OCI-LY7 (cell line): ENCODE measurements around the gene GDPD2. TPM values are rescaled to one million over a fixed set of nuclear protein-coding genes. Genes with fewer than 3 reads are reported as not detected.

Experiments
- BruUV-seq: library from RNA; stranded (reverse); fragments of 400-500 nt; replicated peaks from 2 replicates; lab custom pipeline; 2021; lab: Mats Ljungman, UMichigan
- CTCF ChIA-PET: fragments of 300-600 bp; sonication (Branson Sonifier 250); formaldehyde crosslinking; loops from one replicate; lab custom pipeline; 2022; ENCODE audit warnings: antibody characterized with exemption; ENCODE audit not compliant: unreplicated experiment; lab: Charles Lee
- POLR2A ChIA-PET: fragments of 300-600 bp; sonication (Branson Sonifier 250); formaldehyde crosslinking; loops from one replicate; lab custom pipeline; 2022; ENCODE audit warnings: antibody characterized with exemption; lab: Charles Lee
- DNase-seq: peaks from one replicate; pipeline ENCODE4 v3.0.0-alpha.2; 2015; ENCODE audit warnings: low spot score
- H2AFZ ChIP-seq: fragments of 200-600 bp; sonication (generic), shearing (Covaris generic); 2 replicates; pipeline ENCODE4 v1.6.1; 2014; ENCODE audit warnings: mild to moderate bottlenecking, antibody characterized with exemption, low read length, moderate library complexity
- H3K27ac ChIP-seq: fragments of 200-600 bp; sonication (generic); 2 replicates; pipeline ENCODE4 v1.5.1; 2014; ENCODE audit warnings: mixed run types, low read depth, mild to moderate bottlenecking, moderate library complexity, low read length, inconsistent platforms; ENCODE audit not compliant: poor library complexity, severe bottlenecking
- H3K36me3 ChIP-seq: fragments of 200-600 bp; sonication (generic); 2 replicates; pipeline ENCODE4 v1.6.1; 2014; ENCODE audit warnings: mild to moderate bottlenecking, antibody characterized with exemption, low read length, moderate library complexity, mixed read lengths; ENCODE audit not compliant: insufficient read depth
- H3K4me1 ChIP-seq: fragments of 200-600 bp; sonication (generic); 2 replicates; pipeline ENCODE4 v1.5.1; 2014; ENCODE audit warnings: mild to moderate bottlenecking, low read length; ENCODE audit not compliant: insufficient read depth, poor library complexity, severe bottlenecking
- H3K4me2 ChIP-seq: fragments of 200-600 bp; sonication (generic); 2 replicates; pipeline ENCODE4 v1.6.1; 2014; ENCODE audit warnings: mild to moderate bottlenecking, low read length
- H3K4me3 ChIP-seq: fragments of 200-600 bp; sonication (generic); 2 replicates; pipeline ENCODE4 v1.5.1; 2014; ENCODE audit warnings: mild to moderate bottlenecking, low read depth, low read length; ENCODE audit not compliant: poor library complexity, severe bottlenecking
- H3K79me2 ChIP-seq: fragments of 200-600 bp; sonication (generic); 2 replicates; pipeline ENCODE4 v1.6.1; 2016; ENCODE audit warnings: low read depth, mild to moderate bottlenecking, low read length, moderate library complexity, mixed read lengths; ENCODE audit not compliant: insufficient read depth
- H3K9me2 ChIP-seq: fragments of 200-600 bp; sonication (generic); 2 replicates; pipeline ENCODE4 v1.6.1; 2016; ENCODE audit warnings: mild to moderate bottlenecking, low read length, mixed read lengths; ENCODE audit not compliant: insufficient read depth
- H3K9me3 ChIP-seq: fragments of 200-600 bp; sonication (generic); 2 replicates; pipeline ENCODE4 v1.6.1; 2014; ENCODE audit warnings: mild to moderate bottlenecking, mixed run types, low read length, mixed read lengths
- H4K20me1 ChIP-seq: fragments of 200-600 bp; sonication (generic); 2 replicates; pipeline ENCODE4 v1.6.1; 2014; ENCODE audit warnings: mild to moderate bottlenecking, antibody characterized with exemption, low read length, moderate library complexity, mixed read lengths; ENCODE audit not compliant: insufficient read depth
- CTCF ChIP-seq: fragments of 200-600 bp; sonication (generic); conservative IDR thresholded peaks from 2 replicates; pipeline ENCODE4 v1.5.1; 2014; ENCODE audit warnings: mild to moderate bottlenecking, antibody characterized with exemption, low read length, moderate library complexity, mixed read lengths
- EZH2phosphoT487 ChIP-seq: fragments of 200-600 bp; sonication (generic); IDR thresholded peaks from 2 replicates; pipeline ENCODE4 v1.6.1; 2018; ENCODE audit warnings: low read depth, borderline replicate concordance, mild to moderate bottlenecking, mixed run types, antibody characterized with exemption, low read length, moderate library complexity, mixed read lengths
- intact Hi-C: fragments of 100-400 bp; cut with micrococcal nuclease; formaldehyde crosslinking; loops from one replicate; pipeline ENCODE4 v1.10.0; 2022; ENCODE audit not compliant: unreplicated experiment
- total RNA-seq, 2 experiments: library from RNA; depleted of rRNA in 1 of 2; stranded (reverse); fragments of >200 nt in 1 of 2; shearing (Covaris generic) in 1 of 2; gene quantifications; 2 replicates each; pipeline ENCODE4 v1.2.3, GENCODE V29; 2014 to 2022

The GDPD2 gene
- total RNA-seq, 2 experiments from 2014 or later, result 0.16 TPM; not detected in 1

DNA sequence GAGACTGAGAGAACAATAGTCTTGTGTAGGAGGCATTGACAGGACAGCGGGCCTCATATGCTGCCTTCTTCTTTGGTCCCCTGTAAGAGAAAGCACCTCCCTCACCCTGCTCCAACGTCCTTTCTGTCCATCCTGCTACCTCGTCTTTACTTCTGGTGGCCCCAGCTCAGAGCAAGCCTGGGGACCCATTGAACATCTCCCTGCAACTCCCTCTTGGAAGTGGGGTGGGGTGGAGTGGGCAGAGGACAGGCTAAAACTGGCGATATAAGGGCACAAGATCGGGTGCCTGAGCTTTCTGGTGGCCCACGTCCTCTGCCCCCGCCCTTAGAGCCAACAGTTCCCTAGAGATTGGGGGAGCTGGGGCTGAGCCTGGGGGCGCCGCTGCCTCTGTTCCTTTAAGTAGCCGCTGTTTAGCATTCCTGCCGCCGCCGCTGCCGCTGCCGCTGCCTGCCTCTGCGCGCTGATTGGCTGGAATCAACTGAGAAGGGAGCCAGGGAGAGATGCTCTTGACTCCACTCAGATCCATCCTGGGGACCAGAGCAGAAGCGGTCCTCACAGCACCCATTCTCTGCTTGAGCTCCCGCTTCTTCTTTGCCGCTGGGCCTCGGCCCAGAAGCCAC is 21.3 kb downstream of the GDPD2 start, which contains the start of gene DLG3:
TSS of gene DLG3 (plus strand) at position 510 of the 620 bp plus-strand sequence. CDS start 367 bp downstream, outside the sequence.
- POLR2A ChIA-PET, result no interaction called here

GRCh38 chrX:70444946-70445656 is 22.0 kb downstream of the GDPD2 start:
- CTCF ChIA-PET, result no interaction called here
- no peak overlapping the region for H3K4me2 ChIP-seq
- no peaks in the 10 kb centered on the region for H3K9me2 ChIP-seq
- H3K79me2 ChIP-seq, result no peaks in the 10 kb centered on the region
- POLR2A ChIA-PET, result no interaction called here
- H3K9me3 ChIP-seq, result no peaks in the 10 kb centered on the region
- H2AFZ ChIP-seq, result no peak overlapping the region
- H3K36me3 ChIP-seq, result no peaks in the 10 kb centered on the region
- no TSS peak for BruUV-seq
- intact Hi-C loops, result no loop called here
- TF ChIP-seq CTCF (no peak), EZH2phosphoT487 (no peak)
- H4K20me1 ChIP-seq, result no peaks in the 10 kb centered on the region
- no peak overlapping the region for H3K4me3 ChIP-seq
- H3K4me1 ChIP-seq, result no peaks in the 10 kb centered on the region
- no peak for DNase-seq
- H3K27ac ChIP-seq, result no peak overlapping the region

More for the DNA sequence above, 21.3 kb downstream of the GDPD2 start, which contains the start of gene DLG3:
- no peak for TF ChIP-seq EZH2phosphoT487
- TF ChIP-seq CTCF, result no peak
- CTCF ChIA-PET, result no interaction called here
- Histone ChIP-seq H4K20me1 (no peaks in the 10 kb centered on the region), H3K36me3 (no peaks in the 10 kb centered on the region), H3K4me3 (no peak within 1 kb of the TSS), H2AFZ (no peak within 1 kb of the TSS), H3K79me2 (no peaks in the 10 kb centered on the region), H3K27ac (no peak within 1 kb of the TSS), H3K9me2 (no peaks in the 10 kb centered on the region), H3K9me3 (no peaks in the 10 kb centered on the region), H3K4me2 (no peak within 1 kb of the TSS), H3K4me1 (no peaks in the 10 kb centered on the region)
- intact Hi-C loops, result no loop called here
- DNase-seq, result no peak
- no TSS peak for BruUV-seq

DNA sequence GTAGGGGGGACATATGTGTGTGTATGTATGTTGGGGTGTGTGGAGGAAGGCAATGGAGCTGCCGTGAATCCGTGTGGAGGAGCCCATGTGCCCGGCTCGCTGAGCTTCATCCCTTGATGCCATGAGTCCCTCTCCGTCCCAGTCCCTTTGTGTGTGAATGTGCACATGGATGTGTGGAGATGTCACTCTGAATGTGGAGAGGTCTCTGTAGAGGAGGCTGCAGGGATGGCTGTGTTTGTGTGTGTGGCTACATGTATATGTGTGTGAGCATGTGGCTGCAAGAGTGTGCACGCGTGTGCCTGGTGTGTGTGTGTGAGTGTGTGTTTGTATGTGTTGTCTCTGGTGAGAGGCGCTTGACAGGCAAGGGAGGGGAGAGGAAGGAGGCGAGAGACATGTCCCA is 22.8 kb downstream of the GDPD2 start:
- no peak for DNase-seq
- Histone ChIP-seq H3K4me2 (no peak overlapping the region), H3K4me1 (no peaks in the 10 kb centered on the region), H3K79me2 (no peaks in the 10 kb centered on the region), H3K4me3 (no peak overlapping the region), H4K20me1 (no peaks in the 10 kb centered on the region), H3K9me2 (no peaks in the 10 kb centered on the region), H2AFZ (no peak overlapping the region), H3K27ac (no peak overlapping the region), H3K9me3 (no peaks in the 10 kb centered on the region), H3K36me3 (no peaks in the 10 kb centered on the region)
- POLR2A ChIA-PET, result interaction anchor here (0.5 kb wide), 1 partner anchor 263 kb away, joined by 3 read pairs; no protein-coding TSS in a partner anchor
- intact Hi-C loops, result no loop called here
- no TSS peak for BruUV-seq
- CTCF ChIA-PET, result no interaction called here
- TF ChIP-seq CTCF, result no peak
- TF ChIP-seq EZH2phosphoT487, result no peak
